ENCODE data around the gene THOP1.

The THOP1 gene

DNA sequence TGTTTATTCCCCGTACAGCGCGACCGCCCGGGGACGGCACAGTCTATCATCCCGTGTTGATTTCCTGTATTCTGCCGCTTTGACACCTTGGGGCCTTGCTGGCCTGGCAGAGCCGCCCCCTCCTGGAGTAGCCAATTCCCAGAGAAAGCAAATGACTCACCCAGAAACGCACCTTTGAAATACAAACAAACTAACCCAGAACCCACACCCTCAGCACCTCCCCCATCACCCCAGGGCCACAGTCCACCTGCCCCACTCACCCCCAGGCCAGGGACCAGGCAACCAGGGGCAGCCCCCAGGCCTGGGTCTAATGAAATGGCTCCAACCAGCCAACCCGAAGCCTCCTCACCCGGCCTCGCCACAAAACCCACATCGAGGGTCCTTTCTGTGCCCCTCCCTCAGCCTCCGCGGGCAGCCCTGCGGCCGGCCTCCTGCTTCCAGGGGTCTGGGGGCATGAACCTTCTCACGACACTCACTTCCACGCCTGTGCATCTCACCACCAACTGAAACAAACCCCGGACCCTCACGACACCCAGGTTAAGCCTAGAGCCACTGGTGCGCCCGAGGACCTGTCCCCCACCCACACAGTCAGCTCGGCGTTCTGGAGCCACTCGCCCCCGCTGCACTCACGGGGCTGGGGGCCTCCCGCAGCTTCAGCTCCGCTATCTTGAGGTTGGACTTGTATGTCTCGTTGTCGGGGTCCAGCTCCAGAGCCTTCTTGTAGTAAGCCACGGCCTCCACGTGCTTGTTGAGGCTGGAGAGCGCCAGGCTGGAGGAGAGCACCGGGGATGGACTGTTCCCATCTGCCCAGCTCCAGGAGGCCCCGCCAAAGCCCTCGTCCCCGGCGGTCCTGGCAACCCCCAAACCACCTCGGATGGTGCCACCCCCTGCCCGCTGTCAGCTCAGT, 23.2 kb upstream of the THOP1 start:
- no peaks in the 10 kb centered on the region for H3K4me1 ChIP-seq (ENCODE audit: control insufficient read depth in 2 of 2, insufficient read depth in 2 of 2, low read length in 2 of 2)
- peaks cover 39 to 51% of the 10 kb centered on the region in 2 donors for H3K36me3 ChIP-seq (ENCODE audit: control insufficient read depth in 2 of 2, insufficient read depth in 2 of 2, low read length in 2 of 2)

DNA sequence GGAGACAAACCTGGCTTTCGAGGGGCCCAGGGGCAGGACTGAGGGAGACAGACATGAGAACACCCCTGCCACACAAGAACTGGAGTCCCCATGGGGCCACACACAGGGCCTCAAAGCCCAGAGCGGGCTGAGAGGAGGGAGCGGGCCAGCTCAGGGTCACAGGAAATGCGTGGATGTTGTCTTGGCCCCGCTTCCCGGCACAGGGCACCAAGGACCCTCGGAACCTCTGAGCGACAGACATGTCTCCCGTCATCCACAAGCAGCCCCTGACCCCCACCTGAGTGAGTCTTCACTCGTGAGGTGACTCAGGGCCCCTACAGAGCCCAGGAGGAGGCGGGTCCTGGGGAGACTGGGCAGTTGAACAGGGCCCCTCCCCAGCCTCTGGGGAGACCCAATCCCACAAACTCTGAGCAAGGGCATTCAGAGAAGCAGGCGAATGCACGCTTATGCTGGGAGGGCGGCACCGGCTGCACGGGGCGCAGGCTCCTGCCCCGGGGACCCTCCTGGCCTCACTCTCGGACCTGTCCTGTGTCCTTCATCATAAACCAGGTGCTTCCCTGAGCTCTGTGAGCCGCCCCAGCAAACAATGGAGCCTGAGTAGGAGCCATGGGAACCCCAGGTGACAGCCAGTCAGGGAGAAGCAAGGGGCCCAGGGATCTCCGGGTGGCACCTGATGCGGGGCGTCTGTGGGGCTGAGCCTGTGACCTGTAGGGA, 22.4 kb upstream of the THOP1 start:
- H3K4me1 ChIP-seq (ENCODE audit: control insufficient read depth in 2 of 2, insufficient read depth in 2 of 2, low read length in 2 of 2): no peaks in the 10 kb centered on the region
- H3K4me3 ChIP-seq (ENCODE audit: low read length in 2 of 2): no peak overlapping the region
- peaks cover 36 to 52% of the 10 kb centered on the region in 2 donors for H3K36me3 ChIP-seq (ENCODE audit: control insufficient read depth in 2 of 2, insufficient read depth in 2 of 2, low read length in 2 of 2)
- H3K9me3 ChIP-seq (ENCODE audit: control insufficient read depth in 2 of 2, low read length in 2 of 2): no peaks in the 10 kb centered on the region
- no peak overlapping the region for H3K9ac ChIP-seq (ENCODE audit: low read depth in 1 of 2, low read length in 2 of 2)
- no peak overlapping the region for H3K27ac ChIP-seq (ENCODE audit: low read depth in 2 of 2, low read length in 2 of 2)
- no peaks in the 10 kb centered on the region for H3K27me3 ChIP-seq (ENCODE audit: control insufficient read depth in 2 of 2, insufficient read depth in 2 of 2, low read length in 2 of 2)

More for the DNA sequence above, 23.2 kb upstream of the THOP1 start:
- H3K9me3 ChIP-seq (ENCODE audit: control insufficient read depth in 2 of 2, low read length in 2 of 2): no peaks in the 10 kb centered on the region
- H3K27me3 ChIP-seq (ENCODE audit: control insufficient read depth in 2 of 2, insufficient read depth in 2 of 2, low read length in 2 of 2): no peaks in the 10 kb centered on the region
- H3K4me3 ChIP-seq (ENCODE audit: low read length in 2 of 2): no peak overlapping the region
- H3K27ac ChIP-seq (ENCODE audit: low read depth in 2 of 2, low read length in 2 of 2): no peak overlapping the region
- no peak overlapping the region for H3K9ac ChIP-seq (ENCODE audit: low read depth in 1 of 2, low read length in 2 of 2)

DNA sequence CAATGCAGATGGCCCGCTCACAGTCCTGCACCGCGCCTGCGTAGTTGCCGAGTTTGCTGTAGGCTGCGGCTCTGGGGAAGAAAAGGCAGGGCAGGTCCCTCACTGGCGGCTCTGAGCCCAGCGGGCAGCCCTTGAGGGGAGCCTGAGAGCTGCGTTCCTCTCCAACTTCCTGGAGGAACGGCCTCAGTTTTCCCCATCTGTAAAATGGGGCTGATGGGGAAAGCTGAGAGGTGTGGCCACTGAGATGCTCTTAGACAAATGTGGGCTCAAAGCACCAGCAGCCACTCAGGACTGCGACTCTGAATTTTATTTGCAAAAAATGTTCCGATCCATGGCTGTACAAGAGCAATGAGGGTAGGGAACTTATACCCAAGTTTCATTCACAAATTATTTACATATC, 21.6 kb upstream of the THOP1 start:
- Histone ChIP-seq H3K9ac (ENCODE audit: low read depth in 1 of 2, low read length in 2 of 2) (no peak overlapping the region), H3K4me1 (ENCODE audit: control insufficient read depth in 2 of 2, insufficient read depth in 2 of 2, low read length in 2 of 2) (no peaks in the 10 kb centered on the region), H3K4me3 (ENCODE audit: low read length in 2 of 2) (no peak overlapping the region), H3K9me3 (ENCODE audit: control insufficient read depth in 2 of 2, low read length in 2 of 2) (no peaks in the 10 kb centered on the region), H3K27ac (ENCODE audit: low read depth in 2 of 2, low read length in 2 of 2) (no peak overlapping the region), H3K36me3 (ENCODE audit: control insufficient read depth in 2 of 2, insufficient read depth in 2 of 2, low read length in 2 of 2) (peaks cover 35 to 51% of the 10 kb centered on the region in 2 donors), H3K27me3 (ENCODE audit: control insufficient read depth in 2 of 2, insufficient read depth in 2 of 2, low read length in 2 of 2) (no peaks in the 10 kb centered on the region)

DNA sequence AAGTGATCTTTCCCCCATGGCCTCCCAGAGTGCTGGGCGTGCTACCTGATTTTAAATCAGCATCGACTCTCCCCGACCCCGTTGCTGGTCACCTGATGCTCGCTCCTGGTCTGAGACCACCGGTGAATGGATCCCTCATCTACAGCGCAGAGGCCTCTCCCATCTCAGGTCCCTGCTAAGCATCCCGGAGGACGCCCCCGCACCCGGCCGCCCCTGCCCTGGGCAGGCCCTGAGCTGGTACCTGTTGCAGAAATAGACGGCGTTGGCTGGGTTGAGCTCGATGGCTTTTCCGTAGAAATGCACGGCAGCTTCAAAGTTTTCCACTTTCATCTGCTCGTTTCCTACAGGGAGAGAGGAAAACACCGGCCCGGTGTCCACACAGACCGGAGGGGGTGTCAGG, 20.4 kb upstream of the THOP1 start:
- H3K4me3 ChIP-seq (ENCODE audit: low read length in 2 of 2): no peak overlapping the region
- H3K9ac ChIP-seq (ENCODE audit: low read depth in 1 of 2, low read length in 2 of 2): no peak overlapping the region
- peaks cover 31 to 51% of the 10 kb centered on the region in 2 donors for H3K36me3 ChIP-seq (ENCODE audit: control insufficient read depth in 2 of 2, insufficient read depth in 2 of 2, low read length in 2 of 2)
- H3K27ac ChIP-seq (ENCODE audit: low read depth in 2 of 2, low read length in 2 of 2): no peak overlapping the region
- no peaks in the 10 kb centered on the region for H3K27me3 ChIP-seq (ENCODE audit: control insufficient read depth in 2 of 2, insufficient read depth in 2 of 2, low read length in 2 of 2)
- H3K9me3 ChIP-seq (ENCODE audit: control insufficient read depth in 2 of 2, low read length in 2 of 2): no peaks in the 10 kb centered on the region
- H3K4me1 ChIP-seq (ENCODE audit: control insufficient read depth in 2 of 2, insufficient read depth in 2 of 2, low read length in 2 of 2): no peaks in the 10 kb centered on the region

DNA sequence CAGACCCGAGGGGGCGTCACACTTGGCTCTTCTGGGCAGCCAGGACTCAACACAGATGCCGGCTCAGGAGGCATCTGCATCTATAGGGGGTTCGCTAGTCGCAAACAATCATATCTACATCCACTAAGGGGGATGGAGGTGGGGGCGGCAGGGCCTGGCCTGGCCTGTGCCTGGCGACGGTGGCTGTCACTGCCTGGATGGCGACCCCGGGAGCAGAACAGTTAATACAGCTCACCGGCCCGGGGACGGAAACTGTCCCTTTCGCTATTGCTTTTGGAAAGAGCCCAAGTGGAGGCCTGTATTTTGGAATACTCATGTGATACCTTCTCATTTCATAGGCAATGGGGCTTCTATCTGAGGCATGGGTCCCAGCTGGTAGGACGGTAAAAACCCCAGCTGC, 19.9 kb upstream of the THOP1 start:
- H3K4me3 ChIP-seq (ENCODE audit: low read length in 2 of 2): no peak overlapping the region
- peaks cover 0 to under 1% of the 10 kb centered on the region in 2 donors for H3K4me1 ChIP-seq (ENCODE audit: control insufficient read depth in 2 of 2, insufficient read depth in 2 of 2, low read length in 2 of 2)
- H3K36me3 ChIP-seq (ENCODE audit: control insufficient read depth in 2 of 2, insufficient read depth in 2 of 2, low read length in 2 of 2): peaks cover 31 to 51% of the 10 kb centered on the region in 2 donors
- no peaks in the 10 kb centered on the region for H3K27me3 ChIP-seq (ENCODE audit: control insufficient read depth in 2 of 2, insufficient read depth in 2 of 2, low read length in 2 of 2)
- H3K9ac ChIP-seq (ENCODE audit: low read depth in 1 of 2, low read length in 2 of 2): no peak overlapping the region
- no peaks in the 10 kb centered on the region for H3K9me3 ChIP-seq (ENCODE audit: control insufficient read depth in 2 of 2, low read length in 2 of 2)
- no peak overlapping the region for H3K27ac ChIP-seq (ENCODE audit: low read depth in 2 of 2, low read length in 2 of 2)

DNA sequence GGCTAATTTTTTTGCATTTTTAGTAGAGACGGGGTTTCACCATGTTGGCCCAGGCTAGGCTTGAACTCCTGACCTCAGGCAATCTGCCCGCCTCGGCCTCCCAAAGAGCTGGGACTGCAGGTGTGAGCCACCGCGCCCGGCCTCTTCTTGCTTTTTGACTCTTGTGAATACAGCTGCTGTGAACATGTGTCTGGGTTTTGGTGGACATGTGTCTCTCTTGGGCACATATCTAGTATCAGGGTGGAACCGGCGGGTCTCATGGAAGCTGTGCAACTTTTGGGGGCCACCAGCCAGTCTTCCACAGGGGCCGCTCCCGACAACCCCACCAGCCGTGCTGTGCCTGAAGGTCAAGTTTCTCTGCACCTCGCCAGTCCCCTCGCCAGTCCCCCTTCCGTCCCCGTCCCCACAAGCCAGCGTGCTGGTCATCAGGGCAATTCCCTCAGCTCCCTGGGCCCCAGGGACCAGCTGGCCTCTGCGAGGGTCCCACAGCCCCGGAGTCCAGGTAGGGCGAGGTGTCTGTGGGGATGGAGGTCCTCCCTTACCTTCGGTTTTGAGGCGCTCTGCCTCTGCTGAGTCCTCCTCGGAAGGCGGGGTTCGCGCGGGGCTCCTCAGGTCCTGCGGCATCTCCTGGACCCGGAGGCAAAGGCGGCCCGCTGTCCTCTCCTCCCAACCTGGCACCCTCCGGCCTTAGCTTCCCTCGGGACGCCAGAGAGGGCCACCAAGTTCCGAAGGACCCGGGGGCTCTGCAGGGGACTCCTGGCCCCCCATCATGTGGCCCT, 18.5 kb upstream of the THOP1 start:
- H3K9me3 ChIP-seq (ENCODE audit: control insufficient read depth in 2 of 2, low read length in 2 of 2): no peaks in the 10 kb centered on the region
- H3K27ac ChIP-seq (ENCODE audit: low read depth in 2 of 2, low read length in 2 of 2): no peak overlapping the region
- peaks cover 24 to 40% of the 10 kb centered on the region in 2 donors for H3K36me3 ChIP-seq (ENCODE audit: control insufficient read depth in 2 of 2, insufficient read depth in 2 of 2, low read length in 2 of 2)
- no peak overlapping the region for H3K9ac ChIP-seq (ENCODE audit: low read depth in 1 of 2, low read length in 2 of 2)
- no peaks in the 10 kb centered on the region for H3K27me3 ChIP-seq (ENCODE audit: control insufficient read depth in 2 of 2, insufficient read depth in 2 of 2, low read length in 2 of 2)
- no peak overlapping the region for H3K4me3 ChIP-seq (ENCODE audit: low read length in 2 of 2)
- H3K4me1 ChIP-seq (ENCODE audit: control insufficient read depth in 2 of 2, insufficient read depth in 2 of 2, low read length in 2 of 2): peaks cover 0 to 4% of the 10 kb centered on the region in 2 donors

DNA sequence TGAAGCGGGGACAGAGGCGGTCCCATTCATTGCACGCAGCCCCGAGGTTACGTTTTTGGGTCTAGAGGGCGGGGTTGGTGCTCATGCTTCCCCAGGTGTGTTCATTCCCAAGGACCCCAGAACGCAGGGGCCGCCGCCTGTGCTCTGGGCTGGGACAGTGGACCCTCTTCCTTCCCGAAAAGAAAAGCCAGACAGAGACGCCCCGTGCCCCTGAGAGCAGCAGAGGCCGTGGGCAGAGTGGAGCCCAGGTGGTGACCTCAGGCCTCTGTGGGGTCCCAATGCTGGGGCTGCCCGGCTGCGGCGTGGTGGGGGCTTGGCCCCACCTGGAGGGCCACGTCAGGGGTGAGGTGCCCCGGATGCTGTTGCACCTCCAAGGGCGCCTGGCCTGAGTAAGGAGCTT, 17.6 kb upstream of the THOP1 start:
- no peak overlapping the region for H3K4me3 ChIP-seq (ENCODE audit: low read length in 2 of 2)
- no peak overlapping the region for H3K27ac ChIP-seq (ENCODE audit: low read depth in 2 of 2, low read length in 2 of 2)
- H3K4me1 ChIP-seq (ENCODE audit: control insufficient read depth in 2 of 2, insufficient read depth in 2 of 2, low read length in 2 of 2): peaks cover 0 to 4% of the 10 kb centered on the region in 2 donors
- no peaks in the 10 kb centered on the region for H3K27me3 ChIP-seq (ENCODE audit: control insufficient read depth in 2 of 2, insufficient read depth in 2 of 2, low read length in 2 of 2)
- H3K36me3 ChIP-seq (ENCODE audit: control insufficient read depth in 2 of 2, insufficient read depth in 2 of 2, low read length in 2 of 2): peaks cover 15 to 35% of the 10 kb centered on the region in 2 donors
- H3K9ac ChIP-seq (ENCODE audit: low read depth in 1 of 2, low read length in 2 of 2): no peak overlapping the region
- H3K9me3 ChIP-seq (ENCODE audit: control insufficient read depth in 2 of 2, low read length in 2 of 2): no peaks in the 10 kb centered on the region

DNA sequence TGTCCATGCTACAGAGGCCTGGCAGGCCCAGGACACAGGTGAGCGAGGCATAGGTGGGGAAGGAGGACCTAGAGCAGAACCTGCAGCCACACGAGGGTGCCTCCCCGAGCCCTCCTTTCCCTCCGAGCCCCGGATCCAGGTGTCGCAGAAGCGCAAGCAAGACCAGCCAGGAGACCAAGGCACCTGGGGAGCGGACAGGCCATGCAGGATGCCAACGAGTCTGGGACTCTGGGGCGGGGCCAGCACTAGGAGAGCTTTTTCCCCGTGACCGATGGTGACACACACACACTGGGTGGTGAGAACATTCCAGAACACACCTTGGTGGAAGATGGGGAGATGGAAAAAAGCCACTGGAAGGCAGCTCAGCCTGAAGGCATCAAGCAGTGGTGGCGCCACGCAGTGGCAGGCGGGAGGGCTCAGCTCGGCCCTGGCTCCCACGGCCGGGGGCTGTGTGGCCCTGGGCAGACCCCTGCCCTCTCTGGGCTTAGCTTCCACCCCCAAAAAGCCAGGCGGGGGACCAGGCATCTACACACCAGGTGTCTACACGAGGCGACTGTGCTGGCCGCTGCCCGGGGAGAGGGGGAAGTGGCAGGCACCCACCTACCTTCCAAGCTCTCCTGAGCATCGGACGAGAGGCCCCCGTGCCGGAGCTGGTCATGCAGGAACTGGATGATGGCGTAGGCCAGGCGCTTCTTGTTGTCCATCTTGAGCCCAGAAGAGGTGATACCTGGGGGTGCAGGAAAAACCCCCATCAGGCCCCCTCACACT, 16.8 kb upstream of the THOP1 start:
- Histone ChIP-seq H3K27ac (ENCODE audit: low read depth in 2 of 2, low read length in 2 of 2) (no peak overlapping the region), H3K9me3 (ENCODE audit: control insufficient read depth in 2 of 2, low read length in 2 of 2) (no peaks in the 10 kb centered on the region), H3K9ac (ENCODE audit: low read depth in 1 of 2, low read length in 2 of 2) (no peak overlapping the region), H3K36me3 (ENCODE audit: control insufficient read depth in 2 of 2, insufficient read depth in 2 of 2, low read length in 2 of 2) (peaks cover 14 to 27% of the 10 kb centered on the region in 2 donors), H3K4me1 (ENCODE audit: control insufficient read depth in 2 of 2, insufficient read depth in 2 of 2, low read length in 2 of 2) (peaks cover 0 to 4% of the 10 kb centered on the region in 2 donors), H3K27me3 (ENCODE audit: control insufficient read depth in 2 of 2, insufficient read depth in 2 of 2, low read length in 2 of 2) (no peaks in the 10 kb centered on the region), H3K4me3 (ENCODE audit: low read length in 2 of 2) (no peak overlapping the region)

DNA sequence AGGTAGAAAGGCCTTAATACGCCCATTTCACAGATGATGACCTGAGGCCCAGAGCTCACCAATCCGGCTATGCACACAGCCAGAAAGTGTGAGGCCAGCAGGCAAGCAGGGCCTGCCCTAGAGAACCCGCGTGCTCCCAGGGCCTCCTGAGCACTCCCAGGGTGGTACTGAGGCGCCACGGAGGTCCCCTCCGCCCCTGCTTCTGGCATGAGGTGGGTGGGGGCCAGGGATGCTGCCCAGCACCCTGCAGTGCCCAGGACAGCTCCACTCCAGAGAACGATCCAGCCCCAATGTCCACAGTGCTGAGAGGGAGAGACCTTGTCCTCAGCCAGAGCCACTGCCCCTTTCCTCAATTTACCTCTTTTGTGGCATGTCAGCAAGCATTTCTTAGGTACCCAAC, 16.1 kb upstream of the THOP1 start:
- Histone ChIP-seq H3K36me3 (ENCODE audit: control insufficient read depth in 2 of 2, insufficient read depth in 2 of 2, low read length in 2 of 2) (peaks cover 14 to 22% of the 10 kb centered on the region in 2 donors), H3K9me3 (ENCODE audit: control insufficient read depth in 2 of 2, low read length in 2 of 2) (no peaks in the 10 kb centered on the region), H3K4me1 (ENCODE audit: control insufficient read depth in 2 of 2, insufficient read depth in 2 of 2, low read length in 2 of 2) (peaks cover 0 to 4% of the 10 kb centered on the region in 2 donors), H3K27me3 (ENCODE audit: control insufficient read depth in 2 of 2, insufficient read depth in 2 of 2, low read length in 2 of 2) (no peaks in the 10 kb centered on the region), H3K9ac (ENCODE audit: low read depth in 1 of 2, low read length in 2 of 2) (no peak overlapping the region), H3K4me3 (ENCODE audit: low read length in 2 of 2) (no peak overlapping the region), H3K27ac (ENCODE audit: low read depth in 2 of 2, low read length in 2 of 2) (no peak overlapping the region)

Data from mucosa of rectum (tissue), 2 donors.